Esophagus squamous epithelium (tissue), 5 donors: Measurements from ENCODE around the gene EGF. TPM values are rescaled to one million over a fixed set of nuclear protein-coding genes. Genes with fewer than 3 reads are reported as not detected.

Experiments used
- DNase-seq: peaks from one replicate; lab custom pipeline; 2025; lab: John Stamatoyannopoulos, UW
- H3K27ac ChIP-seq, 4 donors: fragments of 200-600 bp; sonication (generic); one replicate each; pipeline ENCODE4 v1.5.1; 2016 to 2019; ENCODE audit warnings: mild to moderate bottlenecking in 1 of 4
- H3K27me3 ChIP-seq, 4 donors: fragments of 200-600 bp; sonication (generic); 1 replicate in 3 of 4; 2 replicates in 1 of 4; pipeline versions ENCODE4 v1.5.1 to v1.6.0; 2017 to 2021; ENCODE audit warnings: antibody characterized with exemption in 1 of 4
- H3K36me3 ChIP-seq, 3 donors: fragments of 200-600 bp; sonication (generic); one replicate each; pipeline ENCODE4 v1.5.1; 2016 to 2019
- H3K4me1 ChIP-seq, 3 donors: fragments of 200-600 bp; sonication (generic); one replicate each; pipeline ENCODE4 v1.5.1; 2017 to 2019
- H3K4me3 ChIP-seq, 4 donors: fragments of 200-600 bp; sonication (generic); 1 replicate in 3 of 4; 2 replicates in 1 of 4; pipeline ENCODE4 v1.5.1; 2016 to 2019; ENCODE audit warnings: mild to moderate bottlenecking in 2 of 4, moderate library complexity in 1 of 4
- H3K9me3 ChIP-seq, 3 donors: fragments of 200-600 bp; sonication (generic); one replicate each; pipeline ENCODE4 v1.5.1; 2016 to 2019
- POLR2A ChIP-seq, 4 donors: fragments of 450-650 bp; IDR thresholded peaks; one replicate each; pipeline ENCODE4 v1.6.1; 2017; ENCODE audit warnings: antibody characterized with exemption in 4 of 4, mild to moderate bottlenecking in 4 of 4, moderate library complexity in 3 of 4
- WGBS, 2 donors: methylation state at CpG; one replicate each; pipeline ENCODE4 v1.1.5; 2018; 5-methylcytosine and 5-hydroxymethylcytosine counted together
- intact Hi-C: fragments of 100-400 bp; cut with DNase I; formaldehyde crosslinking; loops from one replicate; pipeline ENCODE4 v1.15.0; 2022
- small RNA-seq, 4 donors: library from RNA; depleted of rRNA; stranded (forward); fragments of <200 nt; gene quantifications; one replicate each; pipeline ENCODE3, GENCODE V24; 2016
- total RNA-seq, 4 donors: library from RNA; depleted of rRNA; stranded (reverse); fragments of >200 nt; gene quantifications; one replicate each; pipeline ENCODE4 v1.1.0, GENCODE V29; 2016
- TF ChIP-seq, protein P1 (sequence below), 6 experiments: fragments of 450-650 bp in 4 of 6; fragments of 200-600 bp in 2 of 6; sonication (generic) in 2 of 6; IDR thresholded peaks; one replicate each; pipeline ENCODE4 v1.5.1; 2016 to 2019; ENCODE audit warnings: antibody characterized with exemption in 6 of 6, mild to moderate bottlenecking in 4 of 6, moderate library complexity in 4 of 6
- donor health status: DM: yes; HTN: yes; CAD: no.

Gene EGF
- total RNA-seq, 4 donors from 2014 or later, result 0.19 to 0.70 (median 0.47) TPM

DNA sequence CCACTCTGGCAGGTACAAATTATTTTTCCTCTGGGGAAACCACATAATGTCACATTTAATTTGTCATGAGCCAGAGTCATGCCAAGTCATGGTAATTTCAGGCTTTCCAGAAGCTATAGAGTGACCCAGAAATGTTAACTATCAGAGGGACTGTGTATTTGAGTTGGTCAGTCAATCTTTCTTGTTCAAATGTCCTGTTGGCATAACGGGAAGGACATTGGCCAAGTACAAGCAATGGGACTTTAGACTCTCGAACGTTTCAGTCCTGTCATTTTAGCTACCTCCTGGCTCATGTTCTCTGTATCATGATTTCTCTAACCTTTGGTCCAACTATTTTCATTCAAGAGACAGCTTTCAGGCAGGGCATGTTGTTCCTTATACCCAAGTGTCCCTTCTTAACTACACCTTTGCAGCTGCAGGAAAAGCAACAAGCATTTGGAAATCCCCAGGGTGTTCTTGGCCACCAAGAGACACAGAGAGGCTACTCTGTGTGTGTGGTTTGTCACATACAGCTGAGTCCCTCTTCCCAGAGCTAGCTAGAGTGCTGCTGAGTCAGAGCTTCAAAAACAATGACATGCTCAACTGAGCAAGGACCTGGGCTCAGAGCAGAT is 142.6 kb downstream of the EGF start:
- no peak overlapping the region for H3K27ac ChIP-seq
- H3K36me3 ChIP-seq, result peaks cover 0 to 11% (median 0%) of the 10 kb centered on the region in 3 donors

GRCh38 chr4:110058677-110059076 is 146.0 kb downstream of the EGF start:
- DNase-seq, result no peak
- TF ChIP-seq POLR2A (IDR thresholded peaks at IDR 0.05), result no peak
- TF ChIP-seq, protein P1, sequence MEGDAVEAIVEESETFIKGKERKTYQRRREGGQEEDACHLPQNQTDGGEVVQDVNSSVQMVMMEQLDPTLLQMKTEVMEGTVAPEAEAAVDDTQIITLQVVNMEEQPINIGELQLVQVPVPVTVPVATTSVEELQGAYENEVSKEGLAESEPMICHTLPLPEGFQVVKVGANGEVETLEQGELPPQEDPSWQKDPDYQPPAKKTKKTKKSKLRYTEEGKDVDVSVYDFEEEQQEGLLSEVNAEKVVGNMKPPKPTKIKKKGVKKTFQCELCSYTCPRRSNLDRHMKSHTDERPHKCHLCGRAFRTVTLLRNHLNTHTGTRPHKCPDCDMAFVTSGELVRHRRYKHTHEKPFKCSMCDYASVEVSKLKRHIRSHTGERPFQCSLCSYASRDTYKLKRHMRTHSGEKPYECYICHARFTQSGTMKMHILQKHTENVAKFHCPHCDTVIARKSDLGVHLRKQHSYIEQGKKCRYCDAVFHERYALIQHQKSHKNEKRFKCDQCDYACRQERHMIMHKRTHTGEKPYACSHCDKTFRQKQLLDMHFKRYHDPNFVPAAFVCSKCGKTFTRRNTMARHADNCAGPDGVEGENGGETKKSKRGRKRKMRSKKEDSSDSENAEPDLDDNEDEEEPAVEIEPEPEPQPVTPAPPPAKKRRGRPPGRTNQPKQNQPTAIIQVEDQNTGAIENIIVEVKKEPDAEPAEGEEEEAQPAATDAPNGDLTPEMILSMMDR (IDR thresholded peaks at IDR 0.05), result no peak
- intact Hi-C loops, result loop anchor here (10.0 kb wide), 1 partner anchor 156 kb away; no protein-coding TSS in a partner anchor
- Histone ChIP-seq H3K27me3 (no peaks in the 10 kb centered on the region), H3K27ac (peak overlapping the region in 3 of 4 donors; percentile 44 to 71 (median 63)), H3K4me3 (no peak overlapping the region), H3K36me3 (no peaks in the 10 kb centered on the region), H3K4me1 (peaks cover 0 to 48% (median 8%) of the 10 kb centered on the region in 3 donors), H3K9me3 (no peaks in the 10 kb centered on the region)
- 77 to 92% methylated on average over 1 of the region's 1 CpG for WGBS, 2 donors

More for the DNA sequence above, 142.6 kb downstream of the EGF start:
- 65 to 86% methylated on average over 3 of the region's 3 CpGs for WGBS, 2 donors
- H3K4me1 ChIP-seq, result peaks cover 0 to 40% (median 5%) of the 10 kb centered on the region in 3 donors
- H3K27me3 ChIP-seq, result no peaks in the 10 kb centered on the region
- intact Hi-C loops, result loop anchor here (10.0 kb wide), 1 partner anchor 160 kb away; no protein-coding TSS in a partner anchor
- no peak overlapping the region for H3K4me3 ChIP-seq
- TF ChIP-seq, protein P1 (IDR thresholded peaks at IDR 0.05), result no peak
- TF ChIP-seq POLR2A (IDR thresholded peaks at IDR 0.05), result no peak
- H3K9me3 ChIP-seq, result no peaks in the 10 kb centered on the region
- no peak for DNase-seq

DNA sequence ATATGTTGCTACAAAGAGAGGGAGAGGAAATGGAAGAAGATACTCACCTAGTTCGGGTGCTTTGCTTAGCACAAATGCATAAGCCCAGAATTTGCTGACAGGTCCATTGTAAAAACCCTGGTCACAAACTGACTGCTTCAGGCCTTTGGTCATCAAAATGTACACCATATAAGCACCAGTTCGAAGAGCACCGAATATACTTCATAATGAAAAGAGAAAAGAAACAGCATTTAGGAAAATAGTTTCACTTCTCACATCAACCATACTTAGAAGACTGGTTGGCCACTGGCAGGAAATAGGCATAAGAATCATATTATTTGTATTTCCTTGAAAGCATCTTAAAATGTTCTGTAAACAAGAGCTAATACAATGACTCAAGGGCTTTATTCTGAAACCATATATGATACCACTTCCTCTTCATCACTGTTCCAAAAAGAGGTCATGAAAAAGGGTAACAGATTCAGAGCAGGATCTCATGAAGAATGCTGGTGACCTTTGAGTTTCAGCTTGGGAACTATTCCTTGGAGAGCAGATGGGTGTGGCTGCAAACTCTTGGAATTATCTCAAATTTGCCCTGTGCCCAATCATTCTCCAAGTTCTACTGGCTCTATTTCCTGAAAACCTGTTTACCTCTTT is 147.0 kb downstream of the EGF start:
- no peak for DNase-seq
- Histone ChIP-seq H3K27me3 (no peaks in the 10 kb centered on the region), H3K4me3 (no peak overlapping the region), H3K27ac (peak overlapping the region in 3 of 4 donors; percentile 8 to 71 (median 63)), H3K36me3 (no peaks in the 10 kb centered on the region), H3K4me1 (peaks cover 0 to 48% (median 8%) of the 10 kb centered on the region in 3 donors), H3K9me3 (no peaks in the 10 kb centered on the region)
- WGBS, 2 donors, result 64 to 81% methylated on average over 3 of the region's 3 CpGs
- peak in 1 of 4 donors; percentile 5 for TF ChIP-seq POLR2A (IDR thresholded peaks at IDR 0.05)
- TF ChIP-seq, protein P1 (IDR thresholded peaks at IDR 0.05), result no peak
- intact Hi-C loops, result loop anchor here (10.0 kb wide), 1 partner anchor 155 kb away; no protein-coding TSS in a partner anchor

GRCh38 chr4:110061076-110061475 is 148.4 kb downstream of the EGF start:
- H3K27ac ChIP-seq, result no peak overlapping the region
- 79 to 85% methylated on average over 2 of the region's 2 CpGs for WGBS, 2 donors
- DNase-seq, result no peak
- H3K9me3 ChIP-seq, result no peaks in the 10 kb centered on the region
- H3K36me3 ChIP-seq, result no peaks in the 10 kb centered on the region
- intact Hi-C loops, result no loop called here
- H3K4me1 ChIP-seq, result peaks cover 0 to 35% (median 5%) of the 10 kb centered on the region in 3 donors
- TF ChIP-seq, protein P1 (IDR thresholded peaks at IDR 0.05), result no peak
- TF ChIP-seq POLR2A (IDR thresholded peaks at IDR 0.05), result no peak
- no peak overlapping the region for H3K4me3 ChIP-seq
- H3K27me3 ChIP-seq, result no peaks in the 10 kb centered on the region

Small RNA genes within 50 kb of the gene (small RNA-seq; reads per million reads assigned to genes)
- gene RNU6-35P, result 0 to 0.15 (median 0) reads per million in 4 donors

Other genes with a start within 250 kb of the EGF start
- gene CASP6, start 209.4 kb upstream of the EGF start, total RNA-seq, result 10 to 100 TPM in 3 of 4 donors, 1 to 10 TPM in 1; 7.0 to 21.9 (median 15.4) TPM
- 10 to 100 TPM; 10.8 to 66.6 (median 25.2) TPM for gene PLA2G12A, start 182.8 kb upstream of the EGF start, total RNA-seq
- 10 to 100 TPM in 2 of 4 donors, 1 to 10 TPM in 2; 6.1 to 45.1 (median 11.0) TPM for gene CFI, start 110.9 kb upstream of the EGF start, total RNA-seq
- 10 to 100 TPM in 3 of 4 donors, 1 to 10 TPM in 1; 5.9 to 14.2 (median 11.3) TPM for gene GAR1, start 97.1 kb upstream of the EGF start, total RNA-seq
- under 1 TPM in 2 of 4 donors, not detected in 2; 0.18 to 0.19 TPM for gene RRH, start 84.9 kb upstream of the EGF start, total RNA-seq
- under 1 TPM in 2 of 4 donors, not detected in 2; 0.15 to 0.38 TPM for gene LRIT3, start 64.8 kb upstream of the EGF start, total RNA-seq